Gastrocnemius medialis (tissue), 4 donors: Measurements from ENCODE around the gene TBL1XR1.

Source experiments
- CTCF ChIP-seq, 5 experiments: fragments of 450-650 bp in 3 of 5; fragments of 200-600 bp in 2 of 5; sonication (generic) in 2 of 5; IDR thresholded peaks in 4 of 5; conservative IDR thresholded peaks in 1 of 5; 1 replicate in 4 of 5; 2 replicates in 1 of 5; pipeline ENCODE4 v1.5.1; 2016 to 2019; ENCODE audit warnings: antibody characterized with exemption in 5 of 5, mild to moderate bottlenecking in 3 of 5, moderate library complexity in 3 of 5
- POLR2A ChIP-seq, 2 donors: fragments of 450-650 bp; IDR thresholded peaks; one replicate each; pipeline ENCODE4 v1.6.1; 2017; ENCODE audit warnings: antibody characterized with exemption in 2 of 2, mild to moderate bottlenecking in 2 of 2, moderate library complexity in 2 of 2

DNA sequence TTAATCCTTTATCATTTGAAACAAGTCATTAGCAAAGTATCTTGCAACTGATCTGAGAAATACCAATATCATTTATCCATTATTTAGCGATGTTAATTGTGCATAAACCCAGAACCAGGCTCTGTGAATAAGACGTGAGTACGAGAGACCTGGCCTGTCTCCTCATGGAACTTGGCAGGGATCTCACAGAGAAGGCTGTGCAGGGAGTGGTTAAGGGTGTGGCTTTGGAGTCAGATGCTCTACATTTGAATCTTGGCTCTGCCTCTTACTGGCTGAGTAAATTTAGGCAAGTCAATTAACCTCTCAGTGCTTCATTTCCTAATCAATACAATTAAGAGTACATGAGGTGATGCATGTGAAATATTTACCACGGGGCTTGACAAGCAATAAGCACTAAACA lies 39.9 kb upstream of the TBL1XR1 start:
- TF ChIP-seq POLR2A (IDR thresholded peaks at IDR 0.05) (no peak), CTCF (IDR thresholded peaks at IDR 0.05 in 4 of 5, conservative IDR thresholded peaks at IDR 0.05 in 1 of 5) (no peak)
